Adrenal gland (tissue), 5 donors: Measurements from ENCODE around the gene ARHGAP4.

Experiments used
- CTCF ChIP-seq, 6 experiments: fragments of 450-650 bp in 4 of 6; fragments of 200-600 bp in 2 of 6; sonication (generic) in 1 of 6; IDR thresholded peaks; 1 replicate in 5 of 6; 2 replicates in 1 of 6; pipeline versions ENCODE4 v1.5.1 to v1.8.0; 2016 to 2021; ENCODE audit warnings: antibody characterized with exemption in 6 of 6, mild to moderate bottlenecking in 2 of 6, moderate library complexity in 1 of 6
- POLR2A ChIP-seq, 2 donors: fragments of 450-650 bp; IDR thresholded peaks; one replicate each; pipeline ENCODE4 v1.6.1; 2017; ENCODE audit warnings: antibody characterized with exemption in 2 of 2, mild to moderate bottlenecking in 2 of 2, moderate library complexity in 1 of 2
- donor health status: DM: no; HTN: no; CAD: no.

- no peak for TF ChIP-seq CTCF (IDR thresholded peaks at IDR 0.05)
- TF ChIP-seq POLR2A (IDR thresholded peaks at IDR 0.05), result no peak
Observed at GRCh38 chrX:153885208-153885787, 40.8 kb downstream of the ARHGAP4 start.
